GM18502 (cell line): ENCODE measurements around the gene ATP1B3.
"Not testable (repeated sequence)": the region's sequence is repeated elsewhere in the genome, so short reads cannot be mapped to it uniquely, and the experiment has no call there.

ENCODE experiments used
- ATAC-seq: cut with Tn5 transposase; IDR thresholded peaks from one replicate; pipeline ENCODE4 v1.9.1; 2021; ENCODE audit warnings: mild to moderate bottlenecking; ENCODE audit not compliant: unreplicated experiment, poor library complexity

ATP1B3 gene

GRCh38 chr3:141859651-141860050 lies 16.8 kb upstream of the ATP1B3 start:
- ATAC-seq, result no peak

GRCh38 chr3:141860086-141860669 lies 16.3 kb upstream of the ATP1B3 start:
- ATAC-seq, result no peak

DNA sequence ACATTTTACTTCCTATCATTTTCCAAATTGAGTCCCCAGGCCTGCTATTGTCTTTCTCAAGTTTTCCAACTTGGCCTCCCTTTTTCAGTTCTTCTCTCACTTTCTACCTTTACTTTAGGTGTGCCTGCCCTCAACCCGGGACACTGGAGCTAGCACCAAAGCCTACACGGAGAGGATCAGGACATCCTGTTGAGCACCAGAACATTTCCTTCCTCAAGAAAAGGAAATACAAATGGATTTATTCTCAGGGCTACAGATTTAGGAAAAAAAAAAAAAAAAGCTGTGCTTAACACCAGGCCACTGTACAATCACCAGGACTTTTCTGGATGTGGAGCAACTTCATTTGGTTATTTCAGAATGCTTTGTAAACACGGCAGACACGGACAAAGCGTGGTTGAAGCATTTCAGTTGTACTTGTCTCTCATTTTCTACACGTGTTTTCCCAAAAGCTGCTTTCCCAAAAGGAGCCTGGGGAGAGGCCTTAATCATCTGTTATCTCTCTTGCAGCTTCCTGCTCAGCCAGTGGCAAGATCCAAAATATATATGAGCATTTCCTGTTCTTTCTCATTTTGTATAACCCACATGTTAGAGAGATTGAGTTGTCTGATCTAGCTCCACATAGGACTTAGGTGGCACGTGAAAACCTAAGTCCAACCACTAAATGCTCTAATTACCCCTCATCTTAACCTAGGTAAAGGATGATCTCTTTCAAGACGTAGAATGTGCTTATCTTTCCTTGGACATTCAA lies 15.5 kb upstream of the ATP1B3 start:
- ATAC-seq, result no peak

DNA sequence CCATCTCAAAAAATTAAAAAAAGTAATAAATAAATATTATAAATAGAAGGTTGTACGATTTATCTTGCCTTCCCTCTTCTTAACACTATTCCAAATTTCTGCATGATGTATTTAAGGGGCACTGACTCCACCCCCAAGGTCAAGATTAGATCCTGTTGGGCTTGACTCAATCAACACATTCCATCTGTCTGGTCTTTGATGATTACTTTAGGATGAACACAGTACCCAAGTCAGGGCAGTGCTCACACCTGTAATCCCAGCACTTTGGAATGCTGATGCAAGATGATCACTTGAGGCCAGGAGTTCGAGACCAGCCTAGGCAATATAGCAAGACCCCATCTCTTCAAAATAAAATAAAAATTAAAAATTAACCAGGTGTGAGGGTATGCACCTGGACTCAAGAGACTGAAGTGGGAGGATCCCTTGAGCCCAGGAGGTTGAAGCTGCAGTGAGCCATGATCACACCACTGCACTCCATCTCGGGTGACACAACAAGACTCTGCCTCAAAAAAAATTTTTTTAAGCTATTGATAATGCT lies 14.1 kb upstream of the ATP1B3 start:
- no peak for ATAC-seq

DNA sequence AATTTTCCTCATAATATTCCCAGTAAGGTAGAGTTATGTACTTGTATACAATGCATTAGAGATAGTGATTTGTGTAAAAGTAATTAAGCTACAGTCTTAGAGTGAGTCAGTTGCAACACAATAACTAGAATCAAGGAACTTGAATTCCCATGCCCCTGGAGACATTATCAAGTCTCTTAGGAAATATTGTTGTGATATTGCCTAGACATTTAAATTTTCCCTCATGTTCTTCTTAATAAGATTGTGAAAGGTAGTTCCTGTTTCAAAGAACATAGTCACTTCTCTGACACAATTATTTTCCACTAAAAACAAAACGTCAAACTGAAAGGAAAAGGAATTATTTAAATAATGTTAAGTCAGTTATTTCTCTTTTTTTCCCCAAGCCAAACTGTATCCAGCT lies 13.0 kb upstream of the ATP1B3 start:
- ATAC-seq, result no peak

- no peak for ATAC-seq
Observed at GRCh38 chr3:141864281-141864970, 12.0 kb upstream of the ATP1B3 start.

DNA sequence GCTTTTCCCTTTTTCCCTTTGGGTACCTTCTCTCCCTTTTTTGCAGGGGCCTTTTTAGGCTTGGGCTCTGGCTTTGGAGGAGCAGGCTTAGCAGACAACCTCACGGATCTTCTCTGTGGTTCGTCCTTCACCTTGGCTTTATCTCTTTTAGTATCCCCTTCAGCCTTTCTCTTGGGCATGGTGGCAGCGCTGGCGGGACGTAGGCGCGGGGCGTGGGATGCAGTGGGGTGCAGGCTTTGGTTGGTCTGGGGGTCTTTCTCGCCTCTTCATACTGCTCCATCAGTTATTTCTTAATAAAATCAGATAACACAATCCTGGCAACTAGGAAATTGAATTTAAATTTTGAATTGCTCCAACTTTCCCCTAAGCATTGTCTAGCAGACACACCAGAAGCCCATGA lies 11.3 kb upstream of the ATP1B3 start:
- ATAC-seq, result no peak

DNA sequence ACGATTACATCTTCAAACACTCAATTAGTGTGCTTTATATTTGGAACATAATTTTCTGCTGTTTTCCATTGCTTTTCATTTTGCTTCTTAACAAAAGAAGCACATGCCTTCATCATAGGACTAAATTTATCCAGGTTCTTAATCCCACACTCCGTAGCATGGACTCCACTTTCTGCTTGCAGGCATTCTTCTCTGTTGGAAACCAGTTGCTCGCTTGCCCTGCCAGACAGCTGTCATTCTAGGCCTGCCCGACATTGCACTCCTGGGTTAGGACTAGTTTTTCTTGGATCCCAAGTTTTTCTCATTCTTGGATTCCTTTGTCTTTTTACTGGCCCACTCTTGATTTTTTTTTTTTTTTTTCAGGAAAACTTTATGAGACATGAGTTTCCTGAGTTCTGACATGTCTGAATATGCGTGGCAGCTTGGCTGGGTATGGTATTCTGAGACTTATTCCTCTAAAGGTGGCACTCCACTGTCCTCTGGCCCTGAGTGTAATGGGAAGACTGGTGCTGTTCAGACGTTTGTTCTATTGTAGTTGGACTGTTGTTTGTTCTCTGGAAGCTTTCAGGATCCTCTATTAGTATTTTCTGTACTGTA lies 6.3 kb upstream of the ATP1B3 start:
- no peak for ATAC-seq

- ATAC-seq, result peak; percentile 52
Observed at GRCh38 chr3:141875374-141875892, 1.0 kb upstream of the ATP1B3 start.

DNA sequence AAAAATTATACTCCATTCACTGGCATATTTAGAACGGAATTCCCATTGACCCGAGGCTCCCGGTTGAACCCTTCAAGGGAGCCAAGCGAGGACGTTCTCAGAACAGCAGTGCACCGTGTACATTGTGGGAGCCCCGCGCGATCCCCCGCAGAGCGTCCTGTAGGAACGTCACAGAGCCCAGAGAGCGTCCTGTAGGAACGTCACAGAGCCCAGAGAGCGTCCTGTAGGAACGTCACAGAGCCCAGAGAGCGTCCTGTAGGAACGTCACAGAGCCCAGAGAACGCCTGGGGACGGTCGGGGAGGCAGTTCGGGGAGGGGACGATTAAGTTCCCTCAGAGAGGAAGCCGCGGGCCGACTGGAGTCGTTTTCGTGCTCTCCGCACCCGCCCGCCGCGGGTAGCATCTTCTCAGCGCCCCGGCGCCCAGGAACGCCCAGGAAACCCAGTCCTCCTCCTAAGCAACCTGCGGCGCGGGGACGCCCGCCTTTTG lies 506 bp upstream of the ATP1B3 start:
- ATAC-seq, result peak; percentile 51

- ATAC-seq, result peak; percentile 24
Observed at GRCh38 chr3:141876891-141877621, 613 bp downstream of the ATP1B3 start.

DNA sequence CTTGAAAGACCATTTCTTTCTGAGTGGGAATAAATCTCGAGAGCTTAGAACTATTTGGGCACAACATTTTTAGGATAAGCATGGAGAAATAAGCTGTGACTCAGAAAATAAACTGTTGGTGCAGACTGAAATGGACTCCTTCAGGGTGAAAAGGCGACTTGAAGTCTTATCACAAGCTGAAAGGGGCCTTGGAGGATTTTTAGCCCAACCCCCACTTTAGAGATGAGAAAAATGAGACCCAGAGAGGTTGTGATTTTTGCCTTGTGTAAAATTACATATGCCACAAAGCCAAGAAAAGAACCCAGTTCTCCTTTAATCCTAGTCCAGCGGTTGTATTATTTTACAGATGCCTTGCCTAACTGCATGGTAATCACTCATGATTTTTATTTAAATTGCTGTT lies 1.5 kb downstream of the ATP1B3 start:
- ATAC-seq, result no peak

- no peak for ATAC-seq
Observed at GRCh38 chr3:141878326-141878725, 1.9 kb downstream of the ATP1B3 start.

DNA sequence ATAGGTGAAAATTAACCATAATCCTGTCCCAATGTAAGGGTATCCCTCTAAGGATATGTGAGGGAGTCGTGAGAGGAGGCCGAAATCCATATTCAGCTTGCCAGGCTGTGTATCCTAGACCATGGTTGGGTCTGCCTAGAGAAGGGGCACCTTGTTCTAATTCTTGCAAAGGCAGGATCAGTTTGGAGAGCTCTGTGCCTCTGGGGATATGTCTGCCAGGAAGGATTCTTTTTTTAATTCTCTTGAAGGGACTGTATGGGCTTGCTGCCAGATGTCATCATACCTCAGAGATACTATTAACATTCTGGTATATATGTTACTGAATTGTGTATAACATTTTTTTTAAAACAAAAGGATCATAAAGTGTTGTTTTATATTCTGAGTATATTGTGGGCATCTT lies 2.4 kb downstream of the ATP1B3 start:
- no peak for ATAC-seq

DNA sequence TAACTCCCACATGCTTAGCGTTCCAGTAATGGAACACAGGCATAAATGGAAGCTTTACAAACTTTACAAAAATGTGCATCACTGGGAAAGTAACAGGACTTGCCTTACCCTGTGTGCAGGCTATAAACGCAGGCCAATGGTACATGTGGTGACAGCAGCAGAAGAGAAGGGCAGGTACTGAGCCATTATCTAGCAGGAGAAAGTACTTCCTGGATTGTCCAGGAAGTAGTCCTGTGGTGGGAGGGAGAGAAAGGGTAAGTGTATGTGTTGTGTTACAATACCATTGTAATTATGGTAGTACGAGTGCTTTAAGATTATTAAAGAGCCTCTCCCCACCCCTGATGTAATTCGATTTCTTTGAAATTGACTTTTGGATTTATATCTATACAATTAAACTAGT lies 5.3 kb downstream of the ATP1B3 start:
- no peak for ATAC-seq

DNA sequence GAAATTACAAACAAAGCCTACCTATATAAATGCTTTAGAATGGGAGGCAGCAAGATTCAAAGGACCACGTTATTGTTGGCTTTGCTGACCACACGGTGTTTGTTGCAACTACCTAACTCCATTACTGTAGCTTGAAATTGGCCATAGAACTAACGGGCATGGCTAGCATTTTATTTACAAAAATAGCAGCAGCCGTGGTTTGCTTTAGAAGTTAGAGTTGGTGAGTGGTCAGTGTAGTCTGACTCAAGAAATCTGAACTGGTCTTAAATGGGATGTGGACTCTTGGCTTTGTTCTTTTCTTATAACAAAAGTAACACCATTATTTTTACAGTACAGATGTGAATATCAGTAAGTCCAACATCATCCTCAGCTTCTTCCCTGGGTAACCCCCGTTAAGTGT lies 10.6 kb downstream of the ATP1B3 start:
- ATAC-seq, result no peak

DNA sequence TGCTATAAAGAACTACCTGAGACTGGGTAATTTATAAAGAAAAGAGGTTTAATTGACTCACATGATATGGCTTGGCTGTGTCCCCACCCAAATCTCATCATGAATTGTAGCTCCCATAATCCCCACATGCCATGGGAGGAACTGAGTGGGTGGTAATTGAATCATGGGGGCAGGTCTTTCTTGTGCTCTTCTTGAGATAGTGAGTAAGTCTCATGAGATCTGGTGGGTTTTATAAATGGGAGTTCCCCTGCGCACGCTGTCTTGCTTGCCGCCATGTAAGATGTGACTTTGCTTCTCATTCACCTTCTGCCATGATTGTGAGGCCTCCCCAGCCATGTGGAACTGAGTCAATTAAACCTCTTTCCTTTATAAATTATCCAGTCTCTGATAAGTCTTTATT lies 12.1 kb downstream of the ATP1B3 start:
- not testable (repeated sequence) for ATAC-seq

DNA sequence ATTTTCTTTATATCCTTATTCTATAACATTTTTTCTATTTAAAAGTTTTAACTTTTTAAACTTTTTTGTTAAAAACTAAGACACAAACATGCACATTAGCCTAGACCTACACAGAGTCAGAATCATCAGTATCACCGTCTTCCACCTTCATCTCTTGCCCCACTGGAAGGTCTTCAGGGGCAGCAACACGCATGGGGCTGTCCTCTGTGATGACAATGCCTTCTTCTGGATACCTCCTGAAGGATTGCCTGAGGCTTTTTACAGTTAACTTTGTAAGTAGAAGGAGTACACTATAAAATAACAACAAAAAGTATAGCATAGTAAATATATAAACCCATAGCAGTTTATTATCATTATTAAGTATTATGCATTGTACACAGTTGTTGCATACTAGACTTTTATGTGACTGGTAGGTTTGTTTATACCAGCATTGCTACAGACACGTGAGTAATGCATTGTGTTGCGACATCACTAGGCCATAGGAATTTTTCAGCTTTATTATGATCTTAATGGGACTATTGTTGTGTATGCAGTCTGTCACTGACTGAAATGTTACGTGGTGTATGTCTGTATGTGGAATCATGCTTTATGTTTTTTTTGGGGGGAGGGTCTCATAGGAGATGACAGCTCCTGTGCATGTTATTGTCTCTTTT lies 18.2 kb downstream of the ATP1B3 start:
- no peak for ATAC-seq

DNA sequence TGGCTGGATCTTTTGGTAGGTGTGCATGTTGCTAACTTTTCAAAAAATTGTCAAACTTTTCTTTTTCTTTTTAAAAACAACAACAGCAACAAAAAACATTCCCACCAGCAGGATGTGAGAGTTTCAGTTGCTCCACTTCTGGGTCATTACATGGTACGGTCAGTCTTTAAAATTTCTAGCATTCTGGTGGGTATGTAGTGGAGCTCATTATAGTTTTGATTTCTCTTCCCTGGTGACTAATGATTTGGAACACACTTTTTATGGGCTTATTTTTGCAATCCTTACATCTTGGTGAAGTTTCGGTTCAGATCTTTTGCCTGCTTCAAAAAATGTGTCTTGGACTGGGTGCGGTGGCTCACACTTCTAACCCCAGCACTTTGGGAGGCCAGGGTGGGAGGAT lies 19.3 kb downstream of the ATP1B3 start:
- ATAC-seq, result no peak
